Measurements from ENCODE around the gene SH3PXD2A.

DNA sequence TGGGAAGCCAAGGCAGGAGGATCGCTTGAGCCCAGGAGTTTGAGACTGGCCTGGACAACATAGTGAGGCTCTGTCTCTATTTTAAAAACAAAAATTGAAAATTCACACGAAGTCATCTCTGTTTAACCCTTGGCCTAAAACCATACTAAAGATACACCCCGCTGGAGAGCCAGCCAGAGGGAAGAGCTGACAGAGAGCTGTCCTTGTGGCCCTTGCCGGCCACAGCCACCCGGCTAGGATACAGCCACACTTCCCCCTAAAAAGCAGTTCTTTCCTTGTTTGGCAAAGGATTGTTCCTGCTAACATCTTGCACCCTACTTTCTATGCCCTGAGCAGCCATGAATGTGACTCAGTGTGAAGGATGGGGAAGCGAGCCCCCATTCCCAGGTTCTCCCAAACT is 49.6 kb downstream of the SH3PXD2A start:
- TF ChIP-seq, protein P1, sequence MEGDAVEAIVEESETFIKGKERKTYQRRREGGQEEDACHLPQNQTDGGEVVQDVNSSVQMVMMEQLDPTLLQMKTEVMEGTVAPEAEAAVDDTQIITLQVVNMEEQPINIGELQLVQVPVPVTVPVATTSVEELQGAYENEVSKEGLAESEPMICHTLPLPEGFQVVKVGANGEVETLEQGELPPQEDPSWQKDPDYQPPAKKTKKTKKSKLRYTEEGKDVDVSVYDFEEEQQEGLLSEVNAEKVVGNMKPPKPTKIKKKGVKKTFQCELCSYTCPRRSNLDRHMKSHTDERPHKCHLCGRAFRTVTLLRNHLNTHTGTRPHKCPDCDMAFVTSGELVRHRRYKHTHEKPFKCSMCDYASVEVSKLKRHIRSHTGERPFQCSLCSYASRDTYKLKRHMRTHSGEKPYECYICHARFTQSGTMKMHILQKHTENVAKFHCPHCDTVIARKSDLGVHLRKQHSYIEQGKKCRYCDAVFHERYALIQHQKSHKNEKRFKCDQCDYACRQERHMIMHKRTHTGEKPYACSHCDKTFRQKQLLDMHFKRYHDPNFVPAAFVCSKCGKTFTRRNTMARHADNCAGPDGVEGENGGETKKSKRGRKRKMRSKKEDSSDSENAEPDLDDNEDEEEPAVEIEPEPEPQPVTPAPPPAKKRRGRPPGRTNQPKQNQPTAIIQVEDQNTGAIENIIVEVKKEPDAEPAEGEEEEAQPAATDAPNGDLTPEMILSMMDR (IDR thresholded peaks at IDR 0.05), result no peak
- no peak for TF ChIP-seq EZH2phosphoT487 (IDR thresholded peaks at IDR 0.05)

Measured in neural progenitor cell (in vitro differentiated cells).